ENCODE results near the gene CEP290.
A peak's percentile ranks its signal among the peaks of the same experiment; 100 is the strongest.

GRCh38 chr12:88052686-88053085 is 89.2 kb downstream of the CEP290 start:
- TF ChIP-seq CTCF (IDR thresholded peaks at IDR 0.05) (peak; percentile 41 to 64 (median 58)), POLR2A (IDR thresholded peaks at IDR 0.05) (no peak)
